Dermis lymphatic vessel endothelial cell (primary cell): ENCODE results near the gene LCE3B. TPM values are rescaled to one million over a fixed set of nuclear protein-coding genes. Genes with fewer than 3 reads are reported as not detected.

Experiments
- total RNA-seq: library from RNA; depleted of rRNA; stranded (reverse); fragments of >200 nt; gene quantifications from 2 replicates; pipeline ENCODE4 v1.2.1, GENCODE V29; 2014

Gene LCE3B
- not detected in 2 replicates for total RNA-seq

GRCh38 chr1:152613511-152613910, at the start of gene LCE3B:
LCE3B (plus strand) TSS chr1:152613811; CDS start chr1:152613811, 0 bp downstream.

DNA sequence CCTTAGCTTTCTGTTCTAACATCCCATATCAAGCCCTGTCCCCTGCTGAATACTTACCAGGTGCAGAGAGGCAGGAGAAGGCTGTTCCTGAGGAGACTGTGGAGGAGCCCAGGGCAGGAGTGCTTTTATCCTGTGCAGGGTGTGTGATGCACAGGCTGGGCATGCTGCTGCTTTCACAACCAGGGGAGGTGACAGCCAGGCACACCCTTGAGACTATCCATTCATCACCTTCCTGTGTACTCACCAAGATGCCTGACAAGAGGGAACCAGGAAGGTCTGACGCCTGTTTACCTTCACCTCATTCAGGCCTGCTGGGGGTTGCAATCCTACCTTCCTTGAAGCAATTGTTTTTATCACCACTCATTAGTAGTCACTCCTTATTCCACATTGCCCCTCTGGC, 46.9 kb upstream of the LCE3B start, which contains the start of gene LCE3E:
TSS of gene LCE3E (minus strand) at position 100 of the 400 bp plus-strand sequence. CDS start 572 bp downstream, outside the sequence.

DNA sequence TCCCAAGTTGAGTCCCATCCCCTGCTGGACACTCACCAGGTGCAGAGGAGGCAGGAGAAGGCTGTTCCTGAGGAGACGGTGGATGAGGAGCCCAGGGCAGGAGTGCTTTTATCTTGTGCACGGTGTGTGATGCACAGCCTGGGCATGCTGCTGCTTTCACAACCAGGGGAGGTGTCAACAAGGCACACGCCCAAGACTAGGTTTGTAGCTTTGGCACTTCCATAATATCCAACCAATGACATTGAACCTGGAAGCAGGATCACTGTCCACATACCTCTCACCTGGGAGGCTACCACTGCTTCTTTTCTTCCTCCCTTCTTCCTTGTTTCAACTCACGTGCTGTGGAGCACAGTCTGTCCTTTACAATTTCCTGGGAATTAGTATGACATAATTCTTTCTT, 33.2 kb upstream of the LCE3B start, which contains the start of gene LCE3D:
TSS of gene LCE3D (minus strand) at position 84 of the 400 bp plus-strand sequence. CDS start 580 bp downstream, outside the sequence.

GRCh38 chr1:152599934-152600333, 13.7 kb upstream of the LCE3B start, which contains the start of gene LCE3C:
LCE3C (plus strand) TSS chr1:152600234; CDS start chr1:152600732, 498 bp downstream.

GRCh38 chr1:152622803-152623202, 9.2 kb downstream of the LCE3B start, which contains the start of gene LCE3A:
LCE3A (minus strand) TSS chr1:152623103; CDS start chr1:152623103, 0 bp downstream.

GRCh38 chr1:152663098-152663497, 49.5 kb downstream of the LCE3B start, which contains the start of gene LCE2D:
LCE2D (plus strand) TSS chr1:152663380; CDS start chr1:152664106, 726 bp downstream.

Other genes starting within 250 kb of the LCE3B start
- gene CRNN, start 199.5 kb upstream of the LCE3B start, total RNA-seq: not detected in 2 replicates
- gene LCE5A, start 103.0 kb upstream of the LCE3B start, total RNA-seq: not detected in 2 replicates
- not detected in 2 replicates for gene CRCT1, start 99.3 kb upstream of the LCE3B start, total RNA-seq
- not detected in 2 replicates for gene LCE3E, start 47.0 kb upstream of the LCE3B start, total RNA-seq
- not detected in 2 replicates for gene LCE3D, start 33.3 kb upstream of the LCE3B start, total RNA-seq
- gene LCE3C, start 13.6 kb upstream of the LCE3B start, total RNA-seq: not detected in 2 replicates
- gene LCE3A, start 9.3 kb downstream of the LCE3B start, total RNA-seq: not detected in 2 replicates
- not detected in 2 replicates for gene LCE2D, start 49.6 kb downstream of the LCE3B start, total RNA-seq
- not detected in 2 replicates for gene LCE2C, start 61.5 kb downstream of the LCE3B start, total RNA-seq
- not detected in 2 replicates for gene LCE2B, start 72.3 kb downstream of the LCE3B start, total RNA-seq
- gene LCE2A, start 84.5 kb downstream of the LCE3B start, total RNA-seq: not detected in 2 replicates
- gene LCE4A, start 94.3 kb downstream of the LCE3B start, total RNA-seq: not detected in 2 replicates
- gene KPRP, start 144.2 kb downstream of the LCE3B start, total RNA-seq: not detected in 2 replicates
- gene LCE1F, start 161.3 kb downstream of the LCE3B start, total RNA-seq: not detected in 2 replicates
- not detected in 2 replicates for gene LCE1E, start 172.4 kb downstream of the LCE3B start, total RNA-seq
- not detected in 2 replicates for gene LCE1D, start 182.9 kb downstream of the LCE3B start, total RNA-seq
- not detected in 2 replicates for gene LCE1C, start 192.8 kb downstream of the LCE3B start, total RNA-seq
- not detected in 2 replicates for gene LCE1B, start 198.2 kb downstream of the LCE3B start, total RNA-seq
- not detected in 2 replicates for gene LCE1A, start 213.7 kb downstream of the LCE3B start, total RNA-seq
- gene LCE6A, start 229.0 kb downstream of the LCE3B start, total RNA-seq: not detected in 2 replicates
- gene LCE7A, start 246.2 kb downstream of the LCE3B start, total RNA-seq: not detected in 2 replicates